ENCODE data around the gene SPEN.

The SPEN gene

DNA sequence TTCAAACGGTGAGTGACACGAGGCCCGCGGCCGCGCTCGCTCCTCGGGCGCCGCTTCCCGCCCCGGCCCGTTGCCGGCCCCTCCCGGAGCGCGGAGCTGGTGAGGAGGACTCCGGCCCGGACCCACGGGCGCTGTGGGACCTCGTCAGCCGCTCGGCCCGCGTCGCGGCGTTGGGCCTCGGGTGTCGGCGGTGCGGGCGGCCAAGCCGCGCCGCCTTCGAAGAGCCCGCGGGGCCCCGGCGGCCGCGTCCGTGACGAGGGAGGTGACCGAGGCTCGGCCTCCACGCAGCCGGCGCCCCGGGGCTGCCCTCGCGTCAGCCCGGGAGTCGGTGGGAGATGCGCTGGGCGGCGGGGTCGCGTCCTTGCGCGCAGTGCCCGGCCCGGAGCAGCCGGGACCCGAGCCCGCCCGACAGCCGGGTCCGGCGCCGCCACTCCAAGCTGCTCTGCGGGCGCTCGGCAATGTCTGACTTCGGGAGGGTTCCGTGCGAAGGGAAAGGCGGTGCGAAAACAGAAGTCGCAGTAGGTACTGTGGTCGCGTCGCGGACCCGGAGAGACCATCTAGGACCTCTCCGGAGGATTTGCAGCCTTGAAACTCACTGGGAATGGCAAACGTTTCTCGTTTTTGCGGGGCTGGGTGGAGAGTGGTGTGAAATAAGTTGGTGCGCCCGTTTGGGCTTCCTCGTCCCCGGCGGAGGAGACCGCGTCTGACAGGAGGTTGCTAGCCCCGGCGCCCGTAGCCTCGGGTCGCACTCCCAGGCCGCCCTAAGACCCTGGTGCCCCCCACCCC is 829 bp downstream of the SPEN start:
- Histone ChIP-seq H3F3A (ENCODE audit: insufficient read depth, low read length) (peaks cover 5% of the 10 kb centered on the region; the same call in 1 of the 2 replicates), H3K4me2 (ENCODE audit: low read length) (peak overlapping the region; percentile 78), H3K9me3 (ENCODE audit: low read length) (no peaks in the 10 kb centered on the region), H3K9ac (ENCODE audit: low read length) (peak overlapping the region; percentile 87), H3K79me2 (ENCODE audit: insufficient read depth, low read length) (peaks cover 51% of the 10 kb centered on the region), H3K9me2 (ENCODE audit: low read depth, low read length) (no peaks in the 10 kb centered on the region), H3K36me3 (ENCODE audit: insufficient read depth, low read length) (peaks cover 5% of the 10 kb centered on the region; the same call in 1 of the 2 replicates), H2AFZ (ENCODE audit: low read length) (no peak overlapping the region), H3K27me3 (ENCODE audit: insufficient read depth, low read length) (no peaks in the 10 kb centered on the region), H4K20me1 (ENCODE audit: insufficient read depth, low read length) (no peaks in the 10 kb centered on the region), H3K4me1 (ENCODE audit: insufficient read depth, low read length, severe bottlenecking) (peaks cover 65% of the 10 kb centered on the region), H3K4me3 (ENCODE audit: low read depth, low read length, poor library complexity, severe bottlenecking) (peak overlapping the region; percentile 90), H3K27ac (ENCODE audit: low read depth, low read length, poor library complexity, severe bottlenecking) (peak overlapping the region; percentile 75)
- TF ChIP-seq, protein P1, sequence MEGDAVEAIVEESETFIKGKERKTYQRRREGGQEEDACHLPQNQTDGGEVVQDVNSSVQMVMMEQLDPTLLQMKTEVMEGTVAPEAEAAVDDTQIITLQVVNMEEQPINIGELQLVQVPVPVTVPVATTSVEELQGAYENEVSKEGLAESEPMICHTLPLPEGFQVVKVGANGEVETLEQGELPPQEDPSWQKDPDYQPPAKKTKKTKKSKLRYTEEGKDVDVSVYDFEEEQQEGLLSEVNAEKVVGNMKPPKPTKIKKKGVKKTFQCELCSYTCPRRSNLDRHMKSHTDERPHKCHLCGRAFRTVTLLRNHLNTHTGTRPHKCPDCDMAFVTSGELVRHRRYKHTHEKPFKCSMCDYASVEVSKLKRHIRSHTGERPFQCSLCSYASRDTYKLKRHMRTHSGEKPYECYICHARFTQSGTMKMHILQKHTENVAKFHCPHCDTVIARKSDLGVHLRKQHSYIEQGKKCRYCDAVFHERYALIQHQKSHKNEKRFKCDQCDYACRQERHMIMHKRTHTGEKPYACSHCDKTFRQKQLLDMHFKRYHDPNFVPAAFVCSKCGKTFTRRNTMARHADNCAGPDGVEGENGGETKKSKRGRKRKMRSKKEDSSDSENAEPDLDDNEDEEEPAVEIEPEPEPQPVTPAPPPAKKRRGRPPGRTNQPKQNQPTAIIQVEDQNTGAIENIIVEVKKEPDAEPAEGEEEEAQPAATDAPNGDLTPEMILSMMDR (IDR thresholded peaks at IDR 0.05; ENCODE audit: low read length) = no peak

DNA sequence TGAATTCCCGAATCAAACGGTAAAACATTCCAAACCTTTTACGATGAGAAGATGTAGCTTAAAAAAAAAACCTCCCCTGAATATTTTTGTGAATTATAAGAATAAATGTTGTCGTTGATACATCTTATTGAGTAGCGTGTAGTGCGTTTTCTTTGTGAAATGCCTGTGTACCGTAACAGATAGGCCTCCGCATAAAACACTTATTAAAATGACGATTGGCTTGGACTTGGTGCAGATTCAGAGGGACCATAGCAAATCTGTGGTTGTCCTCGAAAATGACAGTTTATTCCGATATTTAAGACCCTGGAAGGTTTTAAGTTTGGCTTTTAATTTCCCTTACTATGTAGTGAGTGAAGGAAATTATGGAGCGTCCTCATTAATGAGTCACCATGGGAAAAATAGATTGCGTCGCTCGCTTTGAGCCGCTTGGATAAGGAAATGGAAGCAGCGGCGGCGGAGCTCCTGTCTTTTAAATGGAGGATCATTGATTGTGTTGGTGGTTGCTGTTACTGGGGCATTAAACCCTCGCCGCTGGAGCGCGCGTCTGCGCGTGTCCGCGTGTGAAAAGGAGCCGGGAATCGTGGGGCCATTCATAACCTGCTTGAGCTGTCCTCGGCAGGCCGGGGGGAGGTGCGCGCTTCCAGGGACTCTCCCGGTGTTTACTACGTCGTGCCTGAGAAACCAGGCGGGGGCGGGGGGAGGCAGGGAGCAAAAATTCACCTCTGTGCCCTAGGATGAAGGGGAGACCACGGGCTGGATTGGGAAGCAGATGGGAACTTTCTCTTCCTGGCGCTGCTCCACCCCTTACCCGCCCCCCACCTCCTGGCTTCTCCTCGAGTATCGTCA is 1.6 kb downstream of the SPEN start:
- Histone ChIP-seq H3K9me2 (ENCODE audit: low read depth, low read length) (no peaks in the 10 kb centered on the region), H3K9me3 (ENCODE audit: low read length) (no peaks in the 10 kb centered on the region), H4K20me1 (ENCODE audit: insufficient read depth, low read length) (no peaks in the 10 kb centered on the region), H3K27ac (ENCODE audit: low read depth, low read length, poor library complexity, severe bottlenecking) (peak overlapping the region; percentile 75), H3K9ac (ENCODE audit: low read length) (peak overlapping the region; percentile 87), H3K4me2 (ENCODE audit: low read length) (peak overlapping the region; percentile 78), H2AFZ (ENCODE audit: low read length) (no peak overlapping the region), H3K4me1 (ENCODE audit: insufficient read depth, low read length, severe bottlenecking) (peaks cover 57% of the 10 kb centered on the region), H3K36me3 (ENCODE audit: insufficient read depth, low read length) (peaks cover 5% of the 10 kb centered on the region; the same call in 1 of the 2 replicates), H3F3A (ENCODE audit: insufficient read depth, low read length) (peaks cover 2% of the 10 kb centered on the region; the same call in 1 of the 2 replicates), H3K4me3 (ENCODE audit: low read depth, low read length, poor library complexity, severe bottlenecking) (peak overlapping the region; percentile 90), H3K27me3 (ENCODE audit: insufficient read depth, low read length) (no peaks in the 10 kb centered on the region), H3K79me2 (ENCODE audit: insufficient read depth, low read length) (peaks cover 59% of the 10 kb centered on the region)
- TF ChIP-seq EZH2 (IDR thresholded peaks at IDR 0.05; ENCODE audit: borderline replicate concordance, low read length) = no peak
- TF ChIP-seq, protein P1 (IDR thresholded peaks at IDR 0.05; ENCODE audit: low read length) = no peak

DNA sequence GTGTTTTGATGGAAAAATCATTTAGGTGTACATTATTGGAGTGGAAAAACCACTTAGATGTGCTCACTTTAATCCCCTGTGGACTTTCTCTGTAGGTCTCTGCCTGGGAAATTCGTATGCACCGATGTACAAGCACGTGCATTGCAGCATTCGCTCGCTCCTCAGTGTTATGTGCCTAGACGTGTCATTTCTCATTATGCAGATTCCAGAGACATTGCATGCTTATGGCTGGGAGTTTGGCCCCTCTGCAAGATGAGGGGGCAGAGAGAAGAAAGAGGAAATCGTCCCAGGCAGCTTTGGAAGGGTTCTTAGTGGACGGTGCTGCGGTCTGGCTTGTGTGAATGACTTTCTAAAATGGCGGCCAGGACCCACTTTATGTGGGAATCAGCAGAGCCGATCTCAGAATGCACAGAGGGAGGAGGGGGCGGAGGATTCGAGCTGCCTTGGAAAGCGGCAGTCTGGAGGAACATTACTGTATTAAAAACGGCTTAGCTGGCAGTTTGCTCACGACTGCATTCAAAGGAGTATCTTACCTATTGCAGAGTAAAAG is 2.3 kb downstream of the SPEN start:
- peak overlapping the region; percentile 87 for H3K9ac ChIP-seq (ENCODE audit: low read length)
- peak overlapping the region; percentile 90 for H3K4me3 ChIP-seq (ENCODE audit: low read depth, low read length, poor library complexity, severe bottlenecking)
- H4K20me1 ChIP-seq (ENCODE audit: insufficient read depth, low read length) = no peaks in the 10 kb centered on the region
- H2AFZ ChIP-seq (ENCODE audit: low read length) = no peak overlapping the region
- peaks cover 50% of the 10 kb centered on the region for H3K4me1 ChIP-seq (ENCODE audit: insufficient read depth, low read length, severe bottlenecking)
- no peaks in the 10 kb centered on the region for H3K9me2 ChIP-seq (ENCODE audit: low read depth, low read length)
- H3K9me3 ChIP-seq (ENCODE audit: low read length) = no peaks in the 10 kb centered on the region
- no peaks in the 10 kb centered on the region for H3K27me3 ChIP-seq (ENCODE audit: insufficient read depth, low read length)
- TF ChIP-seq EZH2 (IDR thresholded peaks at IDR 0.05; ENCODE audit: borderline replicate concordance, low read length) = no peak
- TF ChIP-seq, protein P1 (IDR thresholded peaks at IDR 0.05; ENCODE audit: low read length) = no peak
- H3K27ac ChIP-seq (ENCODE audit: low read depth, low read length, poor library complexity, severe bottlenecking) = peak overlapping the region; percentile 75
- peaks cover 66% of the 10 kb centered on the region for H3K79me2 ChIP-seq (ENCODE audit: insufficient read depth, low read length)
- peak overlapping the region; percentile 78 for H3K4me2 ChIP-seq (ENCODE audit: low read length)
- H3K36me3 ChIP-seq (ENCODE audit: insufficient read depth, low read length) = peaks cover 8% of the 10 kb centered on the region; the same call in 1 of the 2 replicates
- no peaks in the 10 kb centered on the region for H3F3A ChIP-seq (ENCODE audit: insufficient read depth, low read length)
